Measurements from ENCODE around the gene ACTR5. TPM values are rescaled to one million over a fixed set of nuclear protein-coding genes. Genes with fewer than 3 reads are reported as not detected.
A peak's percentile ranks its signal among the peaks of the same experiment; 100 is the strongest.

ACTR5 gene
- total RNA-seq (2014; rRNA removed; shearing (Covaris generic)) (21.1 and 22.2 TPM in 2 replicates), total RNA-seq (2022) (12.3 and 14.4 TPM in 2 replicates), Bru-seq, nascent RNA (percentile 67 among the genes with signal in this experiment), BruChase-seq, experiment 1, labeled RNA remaining after a 6-hour chase (percentile 65 among the genes with signal in this experiment), BruChase-seq, experiment 2, labeled RNA remaining after a 2-hour chase (percentile 67 among the genes with signal in this experiment)
- long read RNA-seq, transcript ACTR5-201 (9 exons, 2,565 nt) = major isoform, 27 of 48 reads
- long read RNA-seq, partial matches to known transcripts = 11 of 48 reads
- long read RNA-seq, other reads (novel, unspliced or antisense) = 10 of 48 reads

- no TSS peak for BruUV-seq (replicated peaks)
- Histone ChIP-seq H3K9me3 (ENCODE audit: low read length) (no peaks in the 10 kb centered on the region), H3K79me2 (ENCODE audit: insufficient read depth, low read depth, low read length) (peaks cover 12% of the 10 kb centered on the region), H3K36me3 (ENCODE audit: insufficient read depth, low read length) (peaks cover 29% of the 10 kb centered on the region; the same call in 1 of the 2 replicates), H3K27ac (ENCODE audit: low read depth, low read length, poor library complexity, severe bottlenecking) (peak within 1 kb of the TSS; percentile 62), H2AFZ (ENCODE audit: low read length) (peak within 1 kb of the TSS; percentile 98), H3K4me3 (ENCODE audit: low read depth, low read length, poor library complexity, severe bottlenecking) (peak within 1 kb of the TSS; percentile 94), H4K20me1 (ENCODE audit: insufficient read depth, low read length) (peaks cover 15% of the 10 kb centered on the region), H3K4me2 (ENCODE audit: low read length) (peak within 1 kb of the TSS; percentile 94), H3K4me1 (ENCODE audit: insufficient read depth, low read length, poor library complexity, severe bottlenecking) (peaks cover 24% of the 10 kb centered on the region), H3K9me2 (ENCODE audit: insufficient read depth, low read length) (no peaks in the 10 kb centered on the region)
- intact Hi-C loops (cut with micrococcal nuclease; ENCODE audit: unreplicated experiment) = loop anchor here (1.0 kb wide), 1 partner anchor 144 kb away; no protein-coding TSS in a partner anchor
- ChIA-PET CTCF (ENCODE audit: unreplicated experiment) (no interaction called here), POLR2A (interaction anchor here (0.6 to 1.5 kb wide), 8 partner anchors 9 to 286 kb away, joined by 3 to 6 read pairs (median 3); partner anchors contain the start of gene PPP1R16B)
- DNase-seq (ENCODE audit: low spot score) = peak; percentile 94
- TF ChIP-seq, protein P1, sequence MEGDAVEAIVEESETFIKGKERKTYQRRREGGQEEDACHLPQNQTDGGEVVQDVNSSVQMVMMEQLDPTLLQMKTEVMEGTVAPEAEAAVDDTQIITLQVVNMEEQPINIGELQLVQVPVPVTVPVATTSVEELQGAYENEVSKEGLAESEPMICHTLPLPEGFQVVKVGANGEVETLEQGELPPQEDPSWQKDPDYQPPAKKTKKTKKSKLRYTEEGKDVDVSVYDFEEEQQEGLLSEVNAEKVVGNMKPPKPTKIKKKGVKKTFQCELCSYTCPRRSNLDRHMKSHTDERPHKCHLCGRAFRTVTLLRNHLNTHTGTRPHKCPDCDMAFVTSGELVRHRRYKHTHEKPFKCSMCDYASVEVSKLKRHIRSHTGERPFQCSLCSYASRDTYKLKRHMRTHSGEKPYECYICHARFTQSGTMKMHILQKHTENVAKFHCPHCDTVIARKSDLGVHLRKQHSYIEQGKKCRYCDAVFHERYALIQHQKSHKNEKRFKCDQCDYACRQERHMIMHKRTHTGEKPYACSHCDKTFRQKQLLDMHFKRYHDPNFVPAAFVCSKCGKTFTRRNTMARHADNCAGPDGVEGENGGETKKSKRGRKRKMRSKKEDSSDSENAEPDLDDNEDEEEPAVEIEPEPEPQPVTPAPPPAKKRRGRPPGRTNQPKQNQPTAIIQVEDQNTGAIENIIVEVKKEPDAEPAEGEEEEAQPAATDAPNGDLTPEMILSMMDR (conservative IDR thresholded peaks at IDR 0.05; ENCODE audit: low read length) = no peak
- TF ChIP-seq EZH2phosphoT487 (IDR thresholded peaks at IDR 0.05; ENCODE audit: borderline replicate concordance, low read depth, low read length) = no peak
These were observed at the start of gene ACTR5 for GRCh38 chr20:38748097-38748860. Gene ACTR5, plus strand, starts transcription at chr20:38748460. Its CDS starts 19 bp downstream, at chr20:38748479.

GRCh38 chr20:38698541-38698940, 49.7 kb upstream of the ACTR5 start:
- Histone ChIP-seq H3K4me1 (ENCODE audit: insufficient read depth, low read length, poor library complexity, severe bottlenecking) (no peaks in the 10 kb centered on the region), H3K9me3 (ENCODE audit: low read length) (no peaks in the 10 kb centered on the region), H3K36me3 (ENCODE audit: insufficient read depth, low read length) (no peaks in the 10 kb centered on the region), H2AFZ (ENCODE audit: low read length) (no peak overlapping the region), H3K4me2 (ENCODE audit: low read length) (no peak overlapping the region), H3K27ac (ENCODE audit: low read depth, low read length, poor library complexity, severe bottlenecking) (no peak overlapping the region), H4K20me1 (ENCODE audit: insufficient read depth, low read length) (no peaks in the 10 kb centered on the region), H3K79me2 (ENCODE audit: insufficient read depth, low read depth, low read length) (no peaks in the 10 kb centered on the region), H3K9me2 (ENCODE audit: insufficient read depth, low read length) (no peaks in the 10 kb centered on the region), H3K4me3 (ENCODE audit: low read depth, low read length, poor library complexity, severe bottlenecking) (no peak overlapping the region)
- BruUV-seq (replicated peaks) = no TSS peak
- POLR2A ChIA-PET = no interaction called here
- CTCF ChIA-PET (ENCODE audit: unreplicated experiment) = no interaction called here
- no peak for TF ChIP-seq EZH2phosphoT487 (IDR thresholded peaks at IDR 0.05; ENCODE audit: borderline replicate concordance, low read depth, low read length)
- TF ChIP-seq, protein P1 (conservative IDR thresholded peaks at IDR 0.05; ENCODE audit: low read length) = no peak
- no peak for DNase-seq (ENCODE audit: low spot score)
- intact Hi-C loops (cut with micrococcal nuclease; ENCODE audit: unreplicated experiment) = no loop called here

All from OCI-LY7 (cell line).